ENCODE results near the gene VSTM2B. TPM values are rescaled to one million over a fixed set of nuclear protein-coding genes. Genes with fewer than 3 reads are reported as not detected.

The VSTM2B gene
- polyA plus RNA-seq, 1 donor (not counting 4 experiments of a cell fraction or from before 2014, with no cell fraction given): not detected

DNA sequence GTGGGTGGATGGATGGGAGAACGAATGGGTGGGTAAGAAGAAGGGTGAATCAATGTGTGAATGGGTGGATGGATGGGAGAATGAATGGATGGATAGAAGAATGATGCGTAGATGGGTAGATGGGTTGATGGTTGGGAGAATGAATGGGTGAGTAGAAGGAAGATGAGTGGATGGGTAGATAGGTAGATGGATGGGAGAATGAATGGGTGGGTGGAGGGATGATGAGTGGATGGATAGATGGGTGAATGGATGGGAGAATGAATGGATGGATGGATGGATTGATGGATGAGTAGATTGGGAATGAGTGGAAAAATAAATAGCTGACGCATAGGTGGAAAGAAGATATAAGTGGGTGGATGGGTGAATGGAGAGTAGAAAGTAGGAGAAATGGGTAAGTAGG is 16.5 kb downstream of the VSTM2B start:
- TF ChIP-seq, protein P1, sequence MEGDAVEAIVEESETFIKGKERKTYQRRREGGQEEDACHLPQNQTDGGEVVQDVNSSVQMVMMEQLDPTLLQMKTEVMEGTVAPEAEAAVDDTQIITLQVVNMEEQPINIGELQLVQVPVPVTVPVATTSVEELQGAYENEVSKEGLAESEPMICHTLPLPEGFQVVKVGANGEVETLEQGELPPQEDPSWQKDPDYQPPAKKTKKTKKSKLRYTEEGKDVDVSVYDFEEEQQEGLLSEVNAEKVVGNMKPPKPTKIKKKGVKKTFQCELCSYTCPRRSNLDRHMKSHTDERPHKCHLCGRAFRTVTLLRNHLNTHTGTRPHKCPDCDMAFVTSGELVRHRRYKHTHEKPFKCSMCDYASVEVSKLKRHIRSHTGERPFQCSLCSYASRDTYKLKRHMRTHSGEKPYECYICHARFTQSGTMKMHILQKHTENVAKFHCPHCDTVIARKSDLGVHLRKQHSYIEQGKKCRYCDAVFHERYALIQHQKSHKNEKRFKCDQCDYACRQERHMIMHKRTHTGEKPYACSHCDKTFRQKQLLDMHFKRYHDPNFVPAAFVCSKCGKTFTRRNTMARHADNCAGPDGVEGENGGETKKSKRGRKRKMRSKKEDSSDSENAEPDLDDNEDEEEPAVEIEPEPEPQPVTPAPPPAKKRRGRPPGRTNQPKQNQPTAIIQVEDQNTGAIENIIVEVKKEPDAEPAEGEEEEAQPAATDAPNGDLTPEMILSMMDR (optimal IDR thresholded peaks at IDR 0.05 in 1 of 3, IDR thresholded peaks at IDR 0.05 in 1 of 3, conservative IDR thresholded peaks at IDR 0.05 in 1 of 3; ENCODE audit: extremely low read depth in 1 of 3, insufficient read depth in 2 of 3, low read length in 3 of 3): no peak
- no peak for TF ChIP-seq EZH2 (IDR thresholded peaks at IDR 0.05; ENCODE audit: low read length)
- H3K4me1 ChIP-seq (ENCODE audit: control insufficient read depth, extremely low read depth, insufficient read depth, low read length): no peaks in the 10 kb centered on the region
- FAIRE-seq (no peak), DNase-seq (ENCODE audit: low read depth, low spot score) (no peak)
- H3K4me2 ChIP-seq (ENCODE audit: control insufficient read depth, extremely low read depth, insufficient read depth, low read depth, low read length): no peak overlapping the region
- H3K4me3 ChIP-seq (ENCODE audit: control insufficient read depth in 2 of 3, extremely low read depth in 1 of 3, insufficient read depth in 2 of 3, low read depth in 1 of 3, low read length in 3 of 3): no peak overlapping the region
- dilution Hi-C loops (cut with MboI; ENCODE audit: extremely low pct_ligation_motif_present, low sequenced_read_pairs): no loop called here
- H3K36me3 ChIP-seq (ENCODE audit: control insufficient read depth in 2 of 2, extremely low read depth in 1 of 2, insufficient read depth in 2 of 2, low read length in 2 of 2): no peaks in the 10 kb centered on the region
- H2AFZ ChIP-seq (ENCODE audit: control insufficient read depth, low read length): no peak overlapping the region
- no peaks in the 10 kb centered on the region for H3K9me1 ChIP-seq (ENCODE audit: control insufficient read depth, extremely low read depth, insufficient read depth, low read length)
- H3K9ac ChIP-seq (ENCODE audit: control insufficient read depth, extremely low read depth, insufficient read depth, low read length): no peak overlapping the region
- no peaks in the 10 kb centered on the region for H3K79me2 ChIP-seq (ENCODE audit: control insufficient read depth, insufficient read depth, low read length)
- peaks cover 2% of the 10 kb centered on the region for H3K9me3 ChIP-seq (ENCODE audit: control insufficient read depth, low read depth, low read length)
- no peak overlapping the region for H3K27ac ChIP-seq (ENCODE audit: control insufficient read depth, insufficient read depth, low read length)
- no peaks in the 10 kb centered on the region for H4K20me1 ChIP-seq (ENCODE audit: control insufficient read depth, extremely low read depth, insufficient read depth, low read length)
- no peaks in the 10 kb centered on the region for H3K27me3 ChIP-seq (ENCODE audit: control insufficient read depth, extremely low read depth, insufficient read depth, low read length)

DNA sequence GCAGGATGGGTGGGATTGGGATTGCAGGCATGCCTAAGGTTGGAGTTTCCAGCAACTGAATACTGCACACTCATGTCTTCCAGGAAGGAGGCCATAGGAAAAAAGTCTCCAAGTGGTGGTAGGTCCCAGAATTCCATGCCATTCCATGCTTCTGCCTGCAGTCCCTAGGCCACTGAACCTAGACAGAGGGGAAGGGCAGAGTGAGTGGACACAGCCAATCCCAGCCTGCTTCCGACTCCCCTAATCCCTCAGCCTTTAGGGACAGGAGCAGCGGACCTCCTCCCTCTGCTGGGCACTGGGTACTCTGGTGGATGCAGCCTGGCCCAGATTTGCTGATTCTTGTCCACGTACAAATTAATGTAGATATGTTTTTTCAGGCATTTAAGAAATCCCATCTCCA is 17.0 kb downstream of the VSTM2B start:
- H2AFZ ChIP-seq (ENCODE audit: control insufficient read depth, low read length): no peak overlapping the region
- H3K36me3 ChIP-seq (ENCODE audit: control insufficient read depth in 2 of 2, extremely low read depth in 1 of 2, insufficient read depth in 2 of 2, low read length in 2 of 2): no peaks in the 10 kb centered on the region
- dilution Hi-C loops (cut with MboI; ENCODE audit: extremely low pct_ligation_motif_present, low sequenced_read_pairs): no loop called here
- no peaks in the 10 kb centered on the region for H3K4me1 ChIP-seq (ENCODE audit: control insufficient read depth, extremely low read depth, insufficient read depth, low read length)
- no peaks in the 10 kb centered on the region for H3K27me3 ChIP-seq (ENCODE audit: control insufficient read depth, extremely low read depth, insufficient read depth, low read length)
- FAIRE-seq (no peak), DNase-seq (ENCODE audit: low read depth, low spot score) (no peak)
- H3K9me3 ChIP-seq (ENCODE audit: control insufficient read depth, low read depth, low read length): peaks cover 2% of the 10 kb centered on the region
- TF ChIP-seq, protein P1 (optimal IDR thresholded peaks at IDR 0.05 in 1 of 3, IDR thresholded peaks at IDR 0.05 in 1 of 3, conservative IDR thresholded peaks at IDR 0.05 in 1 of 3; ENCODE audit: extremely low read depth in 1 of 3, insufficient read depth in 2 of 3, low read length in 3 of 3): no peak
- no peak for TF ChIP-seq EZH2 (IDR thresholded peaks at IDR 0.05; ENCODE audit: low read length)
- no peak overlapping the region for H3K4me3 ChIP-seq (ENCODE audit: control insufficient read depth in 2 of 3, extremely low read depth in 1 of 3, insufficient read depth in 2 of 3, low read depth in 1 of 3, low read length in 3 of 3)
- H3K9me1 ChIP-seq (ENCODE audit: control insufficient read depth, extremely low read depth, insufficient read depth, low read length): no peaks in the 10 kb centered on the region
- no peaks in the 10 kb centered on the region for H4K20me1 ChIP-seq (ENCODE audit: control insufficient read depth, extremely low read depth, insufficient read depth, low read length)
- no peak overlapping the region for H3K4me2 ChIP-seq (ENCODE audit: control insufficient read depth, extremely low read depth, insufficient read depth, low read depth, low read length)
- no peaks in the 10 kb centered on the region for H3K79me2 ChIP-seq (ENCODE audit: control insufficient read depth, insufficient read depth, low read length)
- H3K27ac ChIP-seq (ENCODE audit: control insufficient read depth, insufficient read depth, low read length): no peak overlapping the region
- no peak overlapping the region for H3K9ac ChIP-seq (ENCODE audit: control insufficient read depth, extremely low read depth, insufficient read depth, low read length)
